Erythroblast (primary cell): ENCODE results near the gene LCA5L.

ENCODE experiments used
- GATA1 ChIP-seq: IDR thresholded peaks from 2 replicates; pipeline ENCODE4 v1.6.1; 2011; ENCODE audit warnings: low read depth, mild to moderate bottlenecking, control low read depth, low read length, moderate library complexity
- POLR2A ChIP-seq: IDR thresholded peaks from 2 replicates; pipeline ENCODE4 v1.6.1; 2011; ENCODE audit warnings: mild to moderate bottlenecking, low read length

DNA sequence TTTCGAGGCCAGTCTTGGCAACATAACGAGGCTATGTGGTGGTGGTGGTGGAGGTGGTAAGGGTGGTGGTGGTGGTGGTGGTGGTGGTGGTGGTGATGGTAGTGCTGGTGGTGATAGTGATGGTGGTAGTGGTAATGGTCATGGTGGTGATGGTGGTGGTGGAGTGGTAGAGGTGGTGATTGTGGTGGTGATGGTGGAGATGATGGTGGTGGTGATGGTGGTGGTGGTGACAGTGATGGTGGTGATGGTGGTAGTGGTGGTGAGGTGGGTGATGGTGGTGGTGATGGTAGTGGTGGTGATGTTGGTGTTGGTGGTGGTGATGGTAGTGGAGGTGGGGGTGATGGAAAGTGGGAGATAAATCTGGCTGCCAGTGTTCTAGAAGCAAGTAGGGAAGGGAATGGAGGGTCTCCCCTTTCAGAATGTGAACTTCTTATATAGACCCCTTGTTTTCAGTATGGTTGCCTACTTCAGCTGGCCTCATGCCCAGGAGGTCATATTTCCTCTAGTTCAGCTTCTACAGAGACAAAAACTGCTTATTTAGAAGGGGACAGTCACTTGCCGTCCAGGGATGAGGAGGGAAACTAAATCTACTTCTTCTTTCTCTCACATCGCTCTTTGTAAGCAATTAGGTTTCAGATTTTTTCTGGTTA, 33.7 kb upstream of the LCA5L start:
- TF ChIP-seq POLR2A: no peak
- no peak for TF ChIP-seq GATA1
